Liver (tissue), 9 donors: ENCODE data around the gene TSHZ2. TPM values are rescaled to one million over a fixed set of nuclear protein-coding genes. Genes with fewer than 3 reads are reported as not detected.

Experiments used
- DNase-seq: peaks from one replicate; pipeline ENCODE4 v3.0.0-alpha.2; 2017; ENCODE audit warnings: low spot score
- H3K27ac ChIP-seq, 2 donors: one replicate each; pipeline ENCODE4 v1.7.0; 2013; ENCODE audit warnings: inconsistent platforms in 2 of 2, low read length in 2 of 2, control low read depth in 1 of 2, low read depth in 1 of 2, mild to moderate bottlenecking in 1 of 2
- H3K27me3 ChIP-seq, 4 donors: one replicate each; pipeline versions ENCODE4 v1.6.1 to v1.7.0; 2013; ENCODE audit warnings: low read length in 3 of 4, inconsistent platforms in 1 of 4, mild to moderate bottlenecking in 1 of 4, moderate library complexity in 1 of 4; ENCODE audit not compliant: control insufficient read depth in 4 of 4, insufficient read depth in 4 of 4
- H3K36me3 ChIP-seq, 4 donors: one replicate each; pipeline versions ENCODE4 v1.6.1 to v1.7.0; 2013; ENCODE audit warnings: low read length in 3 of 4, mild to moderate bottlenecking in 3 of 4, low read depth in 1 of 4, moderate library complexity in 1 of 4; ENCODE audit not compliant: control insufficient read depth in 4 of 4, insufficient read depth in 3 of 4
- H3K4me1 ChIP-seq, 4 donors: one replicate each; pipeline versions ENCODE4 v1.6.1 to v1.7.0; 2013; ENCODE audit warnings: low read length in 3 of 4, mild to moderate bottlenecking in 3 of 4, moderate library complexity in 1 of 4; ENCODE audit not compliant: control insufficient read depth in 4 of 4, insufficient read depth in 4 of 4
- H3K4me3 ChIP-seq, 3 donors: one replicate each; pipeline versions ENCODE4 v1.6.1 to v1.7.0; 2013; ENCODE audit warnings: low read length in 3 of 3, control low read depth in 1 of 3, low read depth in 1 of 3, mild to moderate bottlenecking in 1 of 3
- H3K9ac ChIP-seq, 2 donors: one replicate each; pipeline ENCODE4 v1.7.0; 2013; ENCODE audit warnings: low read length in 2 of 2, mild to moderate bottlenecking in 2 of 2, moderate library complexity in 2 of 2, control low read depth in 1 of 2, low read depth in 1 of 2
- H3K9me3 ChIP-seq, 4 donors: one replicate each; pipeline versions ENCODE4 v1.6.1 to v1.7.0; 2013; ENCODE audit warnings: low read length in 3 of 4; ENCODE audit not compliant: control insufficient read depth in 4 of 4
- EGR1 ChIP-seq, 2 donors: IDR thresholded peaks; 2 replicates each; pipeline ENCODE4 v1.6.1; 2016 to 2018; ENCODE audit warnings: antibody characterized with exemption in 2 of 2, low read depth in 2 of 2
- FOXA1 ChIP-seq: IDR thresholded peaks from 2 replicates; pipeline ENCODE4 v1.6.1; 2016; ENCODE audit warnings: antibody characterized with exemption
- FOXA2 ChIP-seq: IDR thresholded peaks from 2 replicates; pipeline ENCODE4 v1.6.1; 2016; ENCODE audit warnings: antibody characterized with exemption
- GABPA ChIP-seq, 2 donors: IDR thresholded peaks in 1 of 2; conservative IDR thresholded peaks in 1 of 2; 2 replicates each; pipeline ENCODE4 v1.6.1; 2016; ENCODE audit warnings: antibody characterized with exemption in 2 of 2, mild to moderate bottlenecking in 1 of 2, moderate library complexity in 1 of 2
- HNF4A ChIP-seq, 2 donors: conservative IDR thresholded peaks; 2 replicates each; pipeline ENCODE4 v1.6.1; 2016; ENCODE audit warnings: antibody characterized with exemption in 2 of 2, mild to moderate bottlenecking in 2 of 2
- HNF4G ChIP-seq: IDR thresholded peaks from 2 replicates; pipeline ENCODE4 v1.6.1; 2016; ENCODE audit warnings: antibody characterized with exemption
- JUND ChIP-seq, 2 donors: IDR thresholded peaks; 2 replicates each; pipeline ENCODE4 v1.6.1; 2016; ENCODE audit warnings: antibody characterized with exemption in 2 of 2
- NR2F2 ChIP-seq: IDR thresholded peaks from 2 replicates; pipeline ENCODE4 v1.6.1; 2016; ENCODE audit warnings: antibody characterized with exemption
- RAD21 ChIP-seq, 2 donors: IDR thresholded peaks; 2 replicates each; pipeline ENCODE4 v1.6.1; 2016; ENCODE audit warnings: antibody characterized with exemption in 2 of 2, mild to moderate bottlenecking in 2 of 2
- RXRA ChIP-seq, 2 donors: IDR thresholded peaks; 2 replicates each; pipeline ENCODE4 v1.6.1; 2017 to 2018; ENCODE audit warnings: antibody characterized with exemption in 2 of 2, mild to moderate bottlenecking in 1 of 2
- SP1 ChIP-seq: IDR thresholded peaks from 2 replicates; pipeline ENCODE4 v1.6.1; 2018; ENCODE audit warnings: antibody characterized with exemption, mild to moderate bottlenecking
- TAF1 ChIP-seq: conservative IDR thresholded peaks from 2 replicates; pipeline ENCODE4 v1.6.1; 2016; ENCODE audit warnings: antibody characterized with exemption, mild to moderate bottlenecking
- YY1 ChIP-seq: IDR thresholded peaks from 2 replicates; pipeline ENCODE4 v1.6.1; 2016; ENCODE audit warnings: antibody characterized with exemption, mild to moderate bottlenecking
- WGBS: extraction: QIAGEN DNeasy Blood & Tissue Kit; methylation state at CpG from one replicate; pipeline ENCODE4 v1.1.7; 2013; 5-methylcytosine and 5-hydroxymethylcytosine counted together
- polyA plus RNA-seq, 2 donors: library from polyadenylated mRNA; stranded (reverse) in 1 of 2; unstranded in 1 of 2; fragments of 200-250 nt in 1 of 2; fragments of >200 nt in 1 of 2; fragmentation: Nextera tagmentation in 1 of 2; extraction: Ambion mirVana in 1 of 2; gene quantifications; one replicate each; pipeline versions ENCODE4 v1.2.1 to v1.2.3, GENCODE V29; 2013 to 2015
- total RNA-seq, 2 donors: library from RNA; depleted of rRNA; stranded (reverse); fragments of >200 nt; gene quantifications; one replicate each; pipeline ENCODE4 v1.2.3, GENCODE V29; 2014
- TF ChIP-seq, protein P1 (sequence below): IDR thresholded peaks from 2 replicates; pipeline ENCODE4 v1.6.1; 2016; ENCODE audit warnings: antibody characterized with exemption
- TF ChIP-seq, protein P2 (sequence below): IDR thresholded peaks from 2 replicates; pipeline ENCODE4 v1.6.1; 2016; ENCODE audit warnings: antibody characterized with exemption
- TF ChIP-seq, protein P3 (sequence below): IDR thresholded peaks from 2 replicates; pipeline ENCODE4 v1.6.1; 2016; ENCODE audit warnings: antibody characterized with exemption
- TF ChIP-seq, protein P4 (sequence below): IDR thresholded peaks from 2 replicates; pipeline ENCODE4 v1.6.1; 2016; ENCODE audit warnings: antibody characterized with exemption, mild to moderate bottlenecking
- donor health status: healthy.
- donor health status: healthy.
- donor health status: healthy.
- donor health status: healthy.
- donor health status: healthy.

Gene TSHZ2
- total and polyA plus RNA-seq, 4 donors, result 2.9 to 11.3 (median 7.8) TPM

DNA sequence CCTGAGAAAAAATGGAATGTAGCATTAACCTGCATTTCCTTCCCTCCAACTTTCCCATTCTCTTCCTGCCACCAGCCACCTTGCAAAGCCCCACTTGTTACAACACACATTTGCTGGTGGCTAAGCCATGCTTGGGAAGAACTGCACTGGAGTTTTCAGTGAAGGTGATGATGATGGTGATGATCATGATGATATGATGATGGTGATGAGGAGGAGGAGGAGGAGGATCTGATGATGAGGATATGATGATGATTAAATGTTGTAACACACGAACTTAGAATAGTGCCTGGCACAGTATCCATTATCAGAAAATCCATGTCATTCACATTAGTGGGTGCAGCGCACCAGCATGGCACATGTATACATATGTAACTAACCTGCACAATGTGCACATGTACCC is 297.2 kb downstream of the TSHZ2 start:
- Histone ChIP-seq H3K36me3 (no peaks in the 10 kb centered on the region), H3K9me3 (no peaks in the 10 kb centered on the region), H3K27me3 (no peaks in the 10 kb centered on the region), H3K4me3 (no peak overlapping the region), H3K4me1 (peaks cover 0 to under 1% (median 0%) of the 10 kb centered on the region in 4 donors), H3K27ac (no peak overlapping the region), H3K9ac (no peak overlapping the region)
- WGBS, result 92% methylated on average over 2 of the region's 2 CpGs
- TF ChIP-seq TAF1 (no peak), NR2F2 (no peak), RXRA (IDR thresholded peaks at IDR 0.05) (no peak), EGR1 (IDR thresholded peaks at IDR 0.05; ENCODE audit: low read depth in 2 of 2) (no peak), JUND (IDR thresholded peaks at IDR 0.05) (no peak), FOXA2 (no peak), RAD21 (IDR thresholded peaks at IDR 0.05) (no peak), YY1 (no peak), HNF4A (conservative IDR thresholded peaks at IDR 0.05) (no peak), FOXA1 (no peak), SP1 (no peak), GABPA (IDR thresholded peaks at IDR 0.05 in 1 of 2, conservative IDR thresholded peaks at IDR 0.05 in 1 of 2) (no peak), HNF4G (no peak)
- TF ChIP-seq, protein P1, sequence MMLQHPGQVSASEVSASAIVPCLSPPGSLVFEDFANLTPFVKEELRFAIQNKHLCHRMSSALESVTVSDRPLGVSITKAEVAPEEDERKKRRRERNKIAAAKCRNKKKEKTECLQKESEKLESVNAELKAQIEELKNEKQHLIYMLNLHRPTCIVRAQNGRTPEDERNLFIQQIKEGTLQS, result no peak
- TF ChIP-seq, protein P2, sequence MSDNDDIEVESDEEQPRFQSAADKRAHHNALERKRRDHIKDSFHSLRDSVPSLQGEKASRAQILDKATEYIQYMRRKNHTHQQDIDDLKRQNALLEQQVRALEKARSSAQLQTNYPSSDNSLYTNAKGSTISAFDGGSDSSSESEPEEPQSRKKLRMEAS, result no peak
- TF ChIP-seq, protein P3, sequence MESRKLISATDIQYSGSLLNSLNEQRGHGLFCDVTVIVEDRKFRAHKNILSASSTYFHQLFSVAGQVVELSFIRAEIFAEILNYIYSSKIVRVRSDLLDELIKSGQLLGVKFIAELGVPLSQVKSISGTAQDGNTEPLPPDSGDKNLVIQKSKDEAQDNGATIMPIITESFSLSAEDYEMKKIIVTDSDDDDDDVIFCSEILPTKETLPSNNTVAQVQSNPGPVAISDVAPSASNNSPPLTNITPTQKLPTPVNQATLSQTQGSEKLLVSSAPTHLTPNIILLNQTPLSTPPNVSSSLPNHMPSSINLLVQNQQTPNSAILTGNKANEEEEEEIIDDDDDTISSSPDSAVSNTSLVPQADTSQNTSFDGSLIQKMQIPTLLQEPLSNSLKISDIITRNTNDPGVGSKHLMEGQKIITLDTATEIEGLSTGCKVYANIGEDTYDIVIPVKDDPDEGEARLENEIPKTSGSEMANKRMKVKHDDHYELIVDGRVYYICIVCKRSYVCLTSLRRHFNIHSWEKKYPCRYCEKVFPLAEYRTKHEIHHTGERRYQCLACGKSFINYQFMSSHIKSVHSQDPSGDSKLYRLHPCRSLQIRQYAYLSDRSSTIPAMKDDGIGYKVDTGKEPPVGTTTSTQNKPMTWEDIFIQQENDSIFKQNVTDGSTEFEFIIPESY, result no peak
- no peak for DNase-seq

DNA sequence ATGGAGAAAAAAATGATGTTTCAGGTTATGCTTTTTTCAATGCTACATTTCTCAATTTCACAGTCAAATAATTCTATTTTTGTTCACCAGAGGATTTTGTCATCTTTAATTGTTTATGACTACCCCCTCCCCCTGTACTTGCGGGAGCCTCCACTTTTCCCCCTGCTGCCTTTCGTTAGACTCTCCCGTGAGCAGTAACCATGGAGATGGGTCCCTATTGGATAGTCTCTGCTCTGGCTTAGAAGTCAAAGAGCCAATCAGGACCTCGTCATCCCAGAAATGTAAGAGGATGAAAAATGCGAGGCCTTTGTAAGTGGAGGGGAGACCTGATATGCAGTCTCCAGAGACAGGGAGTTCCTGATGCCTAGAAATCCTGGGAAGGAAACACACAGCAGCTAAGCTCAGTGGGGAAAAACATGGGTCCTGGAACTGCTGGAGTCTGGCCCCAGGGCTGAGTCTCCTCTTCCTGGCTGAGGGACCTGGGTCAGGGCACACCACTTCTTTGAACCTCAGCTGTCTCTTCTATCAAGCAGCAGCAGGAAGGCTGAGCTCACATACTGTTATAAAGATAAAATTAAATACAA is 298.7 kb downstream of the TSHZ2 start:
- H3K4me1 ChIP-seq, result peaks cover 0 to 15% (median 10%) of the 10 kb centered on the region in 4 donors
- no peak for DNase-seq
- TF ChIP-seq, protein P1, result no peak
- TF ChIP-seq GABPA (IDR thresholded peaks at IDR 0.05 in 1 of 2, conservative IDR thresholded peaks at IDR 0.05 in 1 of 2), result no peak
- no peak for TF ChIP-seq YY1
- TF ChIP-seq FOXA1, result no peak
- no peak for TF ChIP-seq EGR1 (IDR thresholded peaks at IDR 0.05; ENCODE audit: low read depth in 2 of 2)
- TF ChIP-seq HNF4A (conservative IDR thresholded peaks at IDR 0.05), result no peak
- TF ChIP-seq SP1, result no peak
- TF ChIP-seq, protein P2, result no peak
- TF ChIP-seq, protein P4, sequence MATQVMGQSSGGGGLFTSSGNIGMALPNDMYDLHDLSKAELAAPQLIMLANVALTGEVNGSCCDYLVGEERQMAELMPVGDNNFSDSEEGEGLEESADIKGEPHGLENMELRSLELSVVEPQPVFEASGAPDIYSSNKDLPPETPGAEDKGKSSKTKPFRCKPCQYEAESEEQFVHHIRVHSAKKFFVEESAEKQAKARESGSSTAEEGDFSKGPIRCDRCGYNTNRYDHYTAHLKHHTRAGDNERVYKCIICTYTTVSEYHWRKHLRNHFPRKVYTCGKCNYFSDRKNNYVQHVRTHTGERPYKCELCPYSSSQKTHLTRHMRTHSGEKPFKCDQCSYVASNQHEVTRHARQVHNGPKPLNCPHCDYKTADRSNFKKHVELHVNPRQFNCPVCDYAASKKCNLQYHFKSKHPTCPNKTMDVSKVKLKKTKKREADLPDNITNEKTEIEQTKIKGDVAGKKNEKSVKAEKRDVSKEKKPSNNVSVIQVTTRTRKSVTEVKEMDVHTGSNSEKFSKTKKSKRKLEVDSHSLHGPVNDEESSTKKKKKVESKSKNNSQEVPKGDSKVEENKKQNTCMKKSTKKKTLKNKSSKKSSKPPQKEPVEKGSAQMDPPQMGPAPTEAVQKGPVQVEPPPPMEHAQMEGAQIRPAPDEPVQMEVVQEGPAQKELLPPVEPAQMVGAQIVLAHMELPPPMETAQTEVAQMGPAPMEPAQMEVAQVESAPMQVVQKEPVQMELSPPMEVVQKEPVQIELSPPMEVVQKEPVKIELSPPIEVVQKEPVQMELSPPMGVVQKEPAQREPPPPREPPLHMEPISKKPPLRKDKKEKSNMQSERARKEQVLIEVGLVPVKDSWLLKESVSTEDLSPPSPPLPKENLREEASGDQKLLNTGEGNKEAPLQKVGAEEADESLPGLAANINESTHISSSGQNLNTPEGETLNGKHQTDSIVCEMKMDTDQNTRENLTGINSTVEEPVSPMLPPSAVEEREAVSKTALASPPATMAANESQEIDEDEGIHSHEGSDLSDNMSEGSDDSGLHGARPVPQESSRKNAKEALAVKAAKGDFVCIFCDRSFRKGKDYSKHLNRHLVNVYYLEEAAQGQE, result no peak
- no peaks in the 10 kb centered on the region for H3K36me3 ChIP-seq
- H3K9me3 ChIP-seq, result no peaks in the 10 kb centered on the region
- no peak overlapping the region for H3K27ac ChIP-seq
- H3K27me3 ChIP-seq, result no peaks in the 10 kb centered on the region
- WGBS, result 92% methylated on average over 5 of the region's 5 CpGs
- no peak overlapping the region for H3K9ac ChIP-seq
- no peak overlapping the region for H3K4me3 ChIP-seq
